Smooth muscle cell (in vitro differentiated cells): ENCODE data around the gene MALT1. TPM values are rescaled to one million over a fixed set of nuclear protein-coding genes. Genes with fewer than 3 reads are reported as not detected.
A peak's percentile ranks its signal among the peaks of the same experiment; 100 is the strongest.

ENCODE experiments used
- DNase-seq: peaks from one replicate; lab custom pipeline; 2025; ENCODE audit not compliant: unreplicated experiment; lab: John Stamatoyannopoulos, UW
- H2AFZ ChIP-seq: fragments of 200-600 bp; sonication (generic); 2 replicates; pipeline ENCODE4 v1.6.0; 2016; ENCODE audit warnings: antibody characterized with exemption, low read depth, mild to moderate bottlenecking
- H3F3A ChIP-seq: fragments of 200-600 bp; sonication (generic); 2 replicates; pipeline ENCODE4 v1.6.0; 2017; ENCODE audit warnings: antibody characterized with exemption, low read depth
- H3K27ac ChIP-seq: fragments of 200-600 bp; sonication (generic); 2 replicates; pipeline ENCODE4 v1.5.1; 2016; ENCODE audit warnings: low read depth, mild to moderate bottlenecking
- H3K27me3 ChIP-seq: fragments of 200-600 bp; sonication (generic); 2 replicates; pipeline ENCODE4 v1.6.1; 2016; ENCODE audit warnings: low read depth, mild to moderate bottlenecking
- H3K36me3 ChIP-seq: fragments of 200-600 bp; sonication (generic); 2 replicates; pipeline ENCODE4 v1.5.1; 2016; ENCODE audit warnings: low read depth
- H3K4me1 ChIP-seq: fragments of 200-600 bp; sonication (generic); 2 replicates; pipeline ENCODE4 v1.5.1; 2016; ENCODE audit warnings: low read depth
- H3K4me2 ChIP-seq: fragments of 200-600 bp; sonication (generic); 2 replicates; pipeline ENCODE4 v1.6.0; 2016; ENCODE audit warnings: mild to moderate bottlenecking
- H3K4me3 ChIP-seq: fragments of 200-600 bp; sonication (generic); 2 replicates; pipeline ENCODE4 v1.5.1; 2016; ENCODE audit warnings: mild to moderate bottlenecking
- H3K79me2 ChIP-seq: fragments of 200-600 bp; sonication (generic); 2 replicates; pipeline ENCODE4 v1.6.0; 2016; ENCODE audit warnings: low read depth, mild to moderate bottlenecking
- H3K9ac ChIP-seq: fragments of 200-600 bp; sonication (generic); 2 replicates; pipeline ENCODE4 v1.6.0; 2016; ENCODE audit warnings: low read depth
- H3K9me3 ChIP-seq: fragments of 200-600 bp; sonication (generic); replicated peaks from 2 replicates; pipeline ENCODE4 v1.5.1; 2016; ENCODE audit warnings: low read depth
- H4K20me1 ChIP-seq: fragments of 200-600 bp; sonication (generic); 2 replicates; pipeline ENCODE4 v1.6.0; 2016; ENCODE audit warnings: low read depth
- WGBS: methylation state at CpG from one replicate; pipeline ENCODE4 v1.1.7; 2016; ENCODE audit warnings: low lambda C conversion rate; 5-methylcytosine and 5-hydroxymethylcytosine counted together
- polyA plus RNA-seq: library from polyadenylated mRNA; unstranded; fragments of >200 nt; fragmentation: Nextera tagmentation; extraction: Ambion mirVana; gene quantifications from 2 replicates; pipeline ENCODE4 v1.2.1, GENCODE V29; 2016
- total RNA-seq: library from RNA; depleted of rRNA; stranded (reverse); fragments of >200 nt; gene quantifications from 2 replicates; pipeline ENCODE4 v1.2.3, GENCODE V29; 2014
- TF ChIP-seq, protein P1 (sequence below): fragments of 200-600 bp; sonication (generic); IDR thresholded peaks from 2 replicates; pipeline ENCODE4 v1.5.1; 2017; ENCODE audit warnings: borderline replicate concordance, mild to moderate bottlenecking, antibody characterized with exemption; ENCODE audit not compliant: insufficient read depth, poor library complexity, severe bottlenecking

MALT1 gene
- total and polyA plus RNA-seq, 2 experiments from 2014 or later: 12.4 to 42.2 TPM

DNA sequence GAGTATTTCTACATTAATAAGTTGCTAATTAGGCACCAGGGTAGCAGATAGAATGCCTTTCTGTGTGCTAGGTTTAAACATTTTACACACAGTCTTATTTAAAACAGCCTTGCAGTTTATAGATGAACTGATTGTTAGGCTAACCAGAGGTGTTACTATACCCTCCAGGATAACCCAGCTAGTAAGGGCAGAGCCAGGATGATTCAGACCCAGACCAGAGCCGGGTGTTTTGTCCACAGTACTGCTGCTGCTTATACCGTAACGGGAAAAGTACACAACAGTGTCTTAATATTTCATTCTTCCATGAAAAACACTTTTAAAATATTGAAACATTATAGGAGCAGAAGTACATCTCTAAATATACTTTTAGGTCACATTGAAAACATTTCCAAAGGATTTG, 82.7 kb downstream of the MALT1 start:
- DNase-seq: no peak
- H3F3A ChIP-seq: peaks cover 17% of the 10 kb centered on the region
- TF ChIP-seq, protein P1, sequence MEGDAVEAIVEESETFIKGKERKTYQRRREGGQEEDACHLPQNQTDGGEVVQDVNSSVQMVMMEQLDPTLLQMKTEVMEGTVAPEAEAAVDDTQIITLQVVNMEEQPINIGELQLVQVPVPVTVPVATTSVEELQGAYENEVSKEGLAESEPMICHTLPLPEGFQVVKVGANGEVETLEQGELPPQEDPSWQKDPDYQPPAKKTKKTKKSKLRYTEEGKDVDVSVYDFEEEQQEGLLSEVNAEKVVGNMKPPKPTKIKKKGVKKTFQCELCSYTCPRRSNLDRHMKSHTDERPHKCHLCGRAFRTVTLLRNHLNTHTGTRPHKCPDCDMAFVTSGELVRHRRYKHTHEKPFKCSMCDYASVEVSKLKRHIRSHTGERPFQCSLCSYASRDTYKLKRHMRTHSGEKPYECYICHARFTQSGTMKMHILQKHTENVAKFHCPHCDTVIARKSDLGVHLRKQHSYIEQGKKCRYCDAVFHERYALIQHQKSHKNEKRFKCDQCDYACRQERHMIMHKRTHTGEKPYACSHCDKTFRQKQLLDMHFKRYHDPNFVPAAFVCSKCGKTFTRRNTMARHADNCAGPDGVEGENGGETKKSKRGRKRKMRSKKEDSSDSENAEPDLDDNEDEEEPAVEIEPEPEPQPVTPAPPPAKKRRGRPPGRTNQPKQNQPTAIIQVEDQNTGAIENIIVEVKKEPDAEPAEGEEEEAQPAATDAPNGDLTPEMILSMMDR: no peak
- H3K79me2 ChIP-seq: no peaks in the 10 kb centered on the region
- no peaks in the 10 kb centered on the region for H3K27me3 ChIP-seq
- peaks cover 10% of the 10 kb centered on the region for H3K4me1 ChIP-seq
- H3K9me3 ChIP-seq: peaks cover 17% of the 10 kb centered on the region
- 18% methylated on average over 3 of the region's 3 CpGs for WGBS
- no peak overlapping the region for H3K27ac ChIP-seq
- peak overlapping the region; percentile 26 for H3K4me2 ChIP-seq
- no peak overlapping the region for H3K9ac ChIP-seq
- no peak overlapping the region for H2AFZ ChIP-seq
- H3K36me3 ChIP-seq: peaks cover 20% of the 10 kb centered on the region
- H4K20me1 ChIP-seq: peaks cover 3% of the 10 kb centered on the region
- H3K4me3 ChIP-seq: no peak overlapping the region

DNA sequence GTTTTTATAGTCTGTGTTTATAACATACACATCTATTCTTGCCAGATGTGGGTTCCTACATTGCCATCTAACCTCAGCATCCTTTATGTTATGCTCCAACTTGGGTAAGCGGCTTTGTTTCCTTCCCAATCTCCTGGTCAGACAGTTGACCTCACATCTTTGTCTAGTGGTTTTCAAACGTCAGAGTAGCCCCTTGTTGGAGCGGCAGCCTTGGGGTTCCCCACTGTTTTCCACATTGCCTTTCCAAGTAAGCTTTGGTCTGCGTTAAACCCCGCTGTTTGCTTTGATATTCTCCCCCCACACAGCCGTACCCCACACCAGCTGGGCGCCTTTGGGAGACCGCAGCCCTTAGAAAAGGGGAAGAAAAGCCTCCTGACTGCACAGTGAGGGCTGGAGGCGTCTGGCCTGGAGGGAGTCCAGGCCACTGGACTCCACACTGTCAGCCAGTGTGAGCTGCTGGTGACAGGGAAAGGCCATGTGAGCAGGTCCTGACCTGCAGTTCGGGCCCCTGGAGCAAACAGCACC, 83.3 kb downstream of the MALT1 start:
- 86% methylated on average over 10 of the region's 10 CpGs for WGBS
- TF ChIP-seq, protein P1: no peak
- H3K9me3 ChIP-seq: peaks cover 11% of the 10 kb centered on the region
- H3F3A ChIP-seq: peaks cover 17% of the 10 kb centered on the region
- H3K36me3 ChIP-seq: peaks cover 14% of the 10 kb centered on the region
- no peak overlapping the region for H3K4me2 ChIP-seq
- H3K4me1 ChIP-seq: peaks cover 10% of the 10 kb centered on the region
- no peak for DNase-seq
- H3K27me3 ChIP-seq: no peaks in the 10 kb centered on the region
- H2AFZ ChIP-seq: no peak overlapping the region
- no peak overlapping the region for H3K4me3 ChIP-seq
- H3K9ac ChIP-seq: no peak overlapping the region
- no peak overlapping the region for H3K27ac ChIP-seq
- no peaks in the 10 kb centered on the region for H3K79me2 ChIP-seq
- peaks cover 3% of the 10 kb centered on the region for H4K20me1 ChIP-seq

DNA sequence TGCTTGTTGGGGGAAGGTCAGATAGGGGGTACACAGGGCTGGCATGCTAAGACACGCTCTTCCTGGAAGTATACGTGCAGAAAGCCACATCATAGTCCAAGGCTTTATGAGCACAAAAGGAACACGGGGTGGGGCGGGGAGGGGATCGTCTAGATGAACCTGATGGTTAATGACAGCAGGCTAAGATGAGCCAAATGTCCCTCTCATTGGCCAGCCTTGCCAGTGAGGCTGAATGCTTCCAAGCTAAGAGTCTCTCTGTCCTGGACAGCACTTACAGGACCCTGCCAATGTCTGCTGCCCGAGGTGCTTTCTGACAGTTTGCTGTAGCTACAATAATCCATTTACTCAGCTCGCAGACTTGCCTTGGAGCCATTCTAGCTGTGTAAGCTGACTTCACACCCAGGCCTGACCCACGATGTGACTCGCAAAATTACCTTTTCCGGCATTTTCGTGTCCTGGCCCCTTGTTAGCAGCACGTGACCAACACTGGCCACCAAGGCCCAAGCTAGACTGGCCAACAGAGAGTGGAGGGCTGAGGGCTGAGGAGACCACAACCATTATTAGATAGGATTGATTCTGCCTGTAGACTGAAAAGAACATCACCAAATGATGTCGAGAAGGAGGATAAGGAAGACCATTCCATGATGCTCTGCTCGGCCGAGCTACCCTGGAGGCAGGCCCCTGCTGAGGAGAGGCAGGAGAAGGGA, 84.2 kb downstream of the MALT1 start:
- Histone ChIP-seq H2AFZ (no peak overlapping the region), H3K4me1 (peaks cover 10% of the 10 kb centered on the region), H3K4me3 (no peak overlapping the region), H3F3A (peaks cover 17% of the 10 kb centered on the region), H3K36me3 (peaks cover 5% of the 10 kb centered on the region), H3K4me2 (no peak overlapping the region), H3K9me3 (peaks cover 2% of the 10 kb centered on the region), H3K27me3 (no peaks in the 10 kb centered on the region), H3K27ac (no peak overlapping the region), H3K79me2 (no peaks in the 10 kb centered on the region), H4K20me1 (peaks cover 3% of the 10 kb centered on the region), H3K9ac (no peak overlapping the region)
- TF ChIP-seq, protein P1: no peak
- DNase-seq: no peak
- 82% methylated on average over 15 of the region's 15 CpGs for WGBS

DNA sequence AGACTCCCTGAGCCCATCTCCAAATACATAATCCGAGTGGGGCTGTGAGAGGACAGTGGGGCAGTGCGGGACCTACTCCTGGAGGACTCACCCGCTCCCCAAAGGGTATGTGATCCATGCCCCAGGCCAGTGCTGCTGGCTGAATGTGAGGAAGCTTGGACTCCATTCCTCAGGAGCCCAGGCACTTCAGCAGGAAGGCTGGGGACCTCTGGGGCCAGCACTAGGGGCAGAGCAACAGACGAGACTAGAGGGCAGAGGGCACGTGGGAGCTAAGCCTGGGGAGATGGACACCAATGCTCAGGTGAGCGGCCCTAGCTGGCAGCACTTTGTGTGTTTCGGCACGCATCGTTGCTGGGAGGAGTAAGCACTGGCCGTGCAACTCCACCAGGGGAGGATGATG, 84.9 kb downstream of the MALT1 start:
- H3K9ac ChIP-seq: no peak overlapping the region
- no peak overlapping the region for H3K27ac ChIP-seq
- no peak overlapping the region for H2AFZ ChIP-seq
- DNase-seq: no peak
- H3K9me3 ChIP-seq: no peaks in the 10 kb centered on the region
- no peaks in the 10 kb centered on the region for H3K27me3 ChIP-seq
- no peaks in the 10 kb centered on the region for H3K79me2 ChIP-seq
- peaks cover 10% of the 10 kb centered on the region for H3K4me1 ChIP-seq
- TF ChIP-seq, protein P1: no peak
- no peak overlapping the region for H3K4me3 ChIP-seq
- no peak overlapping the region for H3K4me2 ChIP-seq
- H3K36me3 ChIP-seq: no peaks in the 10 kb centered on the region
- H4K20me1 ChIP-seq: peaks cover 3% of the 10 kb centered on the region
- H3F3A ChIP-seq: peaks cover 17% of the 10 kb centered on the region
- 98% methylated on average over 9 of the region's 10 CpGs for WGBS
